ENCODE results near the gene ZNF862.

ZNF862 gene

DNA sequence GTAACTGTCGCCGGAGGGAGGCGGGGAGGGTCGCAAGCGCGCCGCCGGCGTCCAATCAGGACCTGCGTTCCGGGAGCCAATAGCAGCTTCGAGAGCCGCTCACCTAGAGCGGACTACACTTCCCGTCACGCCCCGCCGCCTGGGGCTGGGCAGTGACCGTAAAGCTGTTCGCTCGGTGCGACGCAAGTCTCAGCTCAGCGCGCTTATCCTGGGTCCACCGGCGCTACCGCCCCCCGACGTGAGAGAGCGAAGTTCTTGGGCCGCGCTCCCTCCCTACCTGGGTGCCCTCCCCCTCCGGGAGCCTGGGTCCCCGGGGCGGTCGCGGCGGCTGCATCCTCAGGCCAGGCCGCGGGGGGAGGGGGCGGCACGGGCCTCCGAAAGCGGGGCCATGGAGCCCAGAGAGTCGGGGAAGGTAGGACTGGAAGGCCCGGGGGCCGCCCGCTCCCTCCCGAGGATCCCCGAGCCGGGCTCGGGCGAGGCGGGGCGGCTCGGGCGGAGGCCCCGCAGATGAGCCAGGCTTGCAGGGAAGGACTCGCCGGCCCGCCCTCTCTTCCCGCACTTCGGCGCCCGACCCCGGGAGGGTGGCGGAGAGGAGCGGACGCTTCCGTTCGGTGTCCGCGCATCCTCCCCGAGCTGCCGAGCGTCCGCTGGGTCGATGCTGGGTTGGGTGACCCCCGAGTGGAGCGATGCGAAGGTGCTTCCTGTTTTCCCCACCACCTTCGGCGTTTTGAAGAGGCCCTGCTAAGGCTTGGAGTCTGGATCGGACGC is at the start of gene ZNF862:
ZNF862 (plus strand) TSS at position 152 of the 768 bp plus-strand sequence; CDS start at position 389, 237 bp downstream.
- peak; percentile 85 to 94 (median 93) for DNase-seq (ENCODE audit: low read depth in 2 of 3, low spot score in 1 of 3)

DNA sequence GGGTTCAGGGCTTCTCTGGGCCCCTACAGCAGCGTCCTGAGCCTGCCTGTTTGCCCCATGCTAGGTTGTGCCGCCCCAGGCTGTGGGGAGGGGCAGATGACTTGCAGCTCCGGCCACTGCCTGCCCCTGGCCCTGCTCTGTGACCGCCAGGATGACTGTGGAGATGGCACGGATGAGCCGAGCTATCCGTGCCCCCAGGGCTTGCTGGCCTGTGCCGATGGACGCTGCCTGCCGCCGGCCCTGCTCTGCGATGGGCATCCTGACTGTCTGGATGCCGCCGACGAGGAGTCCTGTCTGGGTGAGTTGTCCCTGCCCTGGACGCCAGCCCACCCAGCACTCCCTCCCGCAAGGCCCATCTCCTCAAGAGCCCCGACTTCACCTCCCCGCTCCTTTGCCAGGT is 49.1 kb upstream of the ZNF862 start:
- no peak for DNase-seq (ENCODE audit: low read depth in 2 of 3, low spot score in 1 of 3)

DNA sequence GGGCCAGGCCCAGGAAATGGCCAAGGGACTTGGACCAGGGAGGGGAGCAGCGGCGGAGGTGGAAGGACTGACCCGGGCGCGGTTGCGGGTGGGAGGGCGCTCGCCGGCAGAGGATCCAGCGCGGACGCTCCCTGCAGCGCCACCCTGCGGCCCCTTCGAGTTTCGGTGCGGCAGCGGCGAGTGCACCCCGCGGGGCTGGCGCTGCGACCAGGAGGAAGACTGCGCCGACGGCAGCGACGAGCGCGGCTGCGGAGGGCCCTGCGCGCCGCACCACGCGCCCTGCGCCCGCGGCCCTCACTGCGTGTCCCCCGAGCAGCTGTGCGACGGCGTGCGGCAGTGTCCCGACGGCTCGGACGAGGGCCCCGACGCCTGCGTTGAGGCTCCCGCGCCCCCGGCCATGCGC is 48.0 kb upstream of the ZNF862 start:
- DNase-seq (ENCODE audit: low read depth in 2 of 3, low spot score in 1 of 3) = peak in 2 of 3 donors; percentile 30 to 43

DNA sequence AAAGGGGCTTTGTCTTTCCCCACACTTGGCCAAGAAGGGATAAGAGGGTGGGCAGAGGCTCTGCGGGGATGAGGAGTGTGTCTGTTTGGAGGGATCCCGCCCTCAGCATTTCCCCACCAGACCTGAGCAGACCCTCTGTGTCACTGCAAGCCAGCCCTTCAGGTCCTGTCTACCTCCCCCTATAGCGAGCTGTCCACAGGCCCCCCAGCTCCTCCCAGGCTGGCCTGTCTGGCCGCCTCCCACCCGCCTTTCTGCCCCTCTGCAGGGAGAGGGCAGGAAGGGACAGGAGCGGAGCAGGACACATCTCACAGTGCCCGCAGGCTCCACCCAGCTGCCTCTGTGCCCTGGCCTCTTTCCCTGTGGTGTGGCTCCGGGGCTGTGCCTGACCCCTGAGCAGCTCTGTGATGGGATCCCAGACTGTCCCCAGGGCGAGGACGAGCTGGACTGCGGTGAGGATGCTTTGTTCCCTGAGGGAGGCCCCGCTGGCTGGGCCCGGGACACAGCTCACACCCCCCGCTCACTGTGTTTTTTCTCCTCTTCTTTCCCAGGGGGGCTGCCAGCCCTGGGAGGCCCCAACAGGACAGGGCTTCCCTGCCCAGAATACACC is 47.3 kb upstream of the ZNF862 start:
- DNase-seq (ENCODE audit: low read depth in 2 of 3, low spot score in 1 of 3) = no peak

DNA sequence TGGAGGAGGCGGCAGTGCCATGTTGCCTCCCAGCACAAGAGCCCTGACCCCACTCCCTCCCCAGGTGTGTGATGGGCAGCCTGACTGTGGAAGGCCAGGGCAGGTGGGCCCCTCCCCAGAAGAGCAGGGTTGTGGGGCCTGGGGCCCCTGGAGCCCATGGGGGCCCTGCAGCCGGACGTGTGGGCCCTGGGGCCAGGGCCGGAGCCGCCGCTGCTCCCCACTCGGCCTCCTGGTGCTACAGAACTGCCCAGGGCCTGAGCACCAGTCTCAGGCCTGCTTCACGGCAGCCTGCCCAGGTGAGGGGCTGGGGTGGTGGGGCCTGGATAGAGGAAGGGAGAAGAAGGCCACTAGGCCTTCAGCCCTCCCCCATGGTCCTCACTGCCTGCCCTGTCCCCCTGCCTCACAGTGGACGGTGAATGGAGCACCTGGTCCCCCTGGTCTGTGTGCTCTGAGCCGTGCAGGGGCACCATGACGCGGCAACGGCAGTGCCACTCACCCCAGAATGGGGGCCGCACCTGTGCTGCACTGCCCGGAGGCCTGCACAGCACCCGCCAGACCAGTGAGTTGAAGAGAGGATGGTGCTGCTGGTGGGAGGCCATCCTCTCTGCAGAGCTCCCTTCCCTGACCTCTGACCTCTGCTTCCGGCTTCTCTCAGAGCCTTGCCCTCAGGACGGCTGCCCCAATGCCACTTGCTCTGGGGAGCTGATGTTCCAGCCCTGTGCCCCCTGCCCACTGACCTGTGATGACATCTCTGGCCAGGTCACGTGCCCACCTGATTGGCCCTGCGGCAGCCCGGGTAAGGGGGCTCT is 46.6 kb upstream of the ZNF862 start:
- no peak for DNase-seq (ENCODE audit: low read depth in 2 of 3, low spot score in 1 of 3)

DNA sequence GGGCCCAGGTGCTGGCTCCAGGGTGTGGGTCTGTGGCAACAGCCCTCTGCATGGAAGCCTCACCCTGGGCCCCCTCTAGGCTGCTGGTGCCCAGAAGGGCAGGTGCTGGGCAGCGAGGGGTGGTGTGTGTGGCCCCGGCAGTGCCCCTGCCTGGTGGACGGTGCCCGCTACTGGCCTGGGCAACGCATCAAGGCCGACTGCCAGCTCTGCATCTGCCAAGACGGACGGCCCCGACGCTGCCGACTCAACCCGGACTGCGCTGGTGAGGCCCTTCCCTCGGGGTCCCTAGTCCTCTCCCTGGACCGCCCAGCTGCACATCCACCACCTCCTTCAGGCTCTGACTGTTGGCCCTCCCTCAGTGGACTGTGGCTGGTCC is 46.0 kb upstream of the ZNF862 start:
- DNase-seq (ENCODE audit: low read depth in 2 of 3, low spot score in 1 of 3) = no peak

DNA sequence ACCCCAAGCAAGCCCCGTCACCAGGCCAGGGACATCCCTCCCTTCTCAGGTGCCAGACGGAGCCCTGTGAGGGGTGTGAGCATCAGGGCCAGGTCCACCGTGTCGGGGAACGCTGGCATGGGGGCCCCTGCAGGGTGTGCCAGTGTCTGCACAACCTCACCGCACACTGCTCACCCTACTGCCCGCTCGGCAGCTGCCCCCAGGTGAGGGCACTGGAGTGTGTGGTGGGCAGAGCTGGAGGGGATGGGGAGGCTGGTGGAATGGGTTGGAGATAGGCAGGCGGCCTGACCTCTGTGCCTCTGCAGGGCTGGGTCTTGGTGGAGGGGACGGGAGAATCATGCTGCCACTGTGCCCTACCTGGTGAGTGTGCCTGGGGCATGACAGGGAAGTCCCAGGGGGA is 44.9 kb upstream of the ZNF862 start:
- DNase-seq (ENCODE audit: low read depth in 2 of 3, low spot score in 1 of 3) = no peak

DNA sequence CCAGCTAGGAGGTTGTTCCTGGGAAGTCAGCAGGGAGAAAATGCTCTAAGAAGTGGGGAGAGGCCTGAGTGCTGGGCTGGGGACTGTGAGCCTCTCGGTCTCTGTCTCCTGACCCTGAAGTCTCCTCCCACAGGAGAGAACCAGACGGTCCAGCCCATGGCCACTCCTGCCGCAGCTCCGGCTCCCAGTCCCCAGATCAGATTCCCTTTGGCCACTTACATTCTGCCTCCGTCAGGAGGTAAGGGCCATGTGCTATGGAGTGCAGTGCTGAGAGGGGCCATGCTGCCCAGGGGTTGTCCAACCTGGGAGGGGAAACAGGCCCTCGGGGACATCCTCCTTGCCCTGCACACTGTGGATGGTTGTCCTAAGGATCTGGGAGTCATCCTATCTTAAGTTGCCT is 43.5 kb upstream of the ZNF862 start:
- no peak for DNase-seq (ENCODE audit: low read depth in 2 of 3, low spot score in 1 of 3)

DNA sequence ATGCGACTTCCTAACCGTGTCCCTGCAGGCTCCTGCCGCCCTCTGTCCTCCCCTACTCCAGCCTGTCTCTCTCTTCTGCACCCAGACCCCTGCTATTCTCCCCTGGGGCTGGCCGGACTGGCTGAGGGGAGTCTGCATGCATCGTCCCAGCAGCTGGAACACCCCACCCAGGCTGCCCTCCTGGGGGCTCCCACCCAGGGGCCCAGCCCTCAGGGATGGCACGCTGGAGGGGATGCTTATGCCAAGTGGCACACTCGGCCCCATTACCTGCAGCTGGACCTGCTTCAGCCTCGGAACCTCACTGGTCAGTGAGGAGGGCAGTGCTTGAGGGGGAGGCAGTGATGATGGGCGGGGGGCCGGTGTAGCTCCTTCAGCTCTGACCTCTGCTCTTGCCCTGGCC is 43.0 kb upstream of the ZNF862 start:
- DNase-seq (ENCODE audit: low read depth in 2 of 3, low spot score in 1 of 3) = no peak

DNA sequence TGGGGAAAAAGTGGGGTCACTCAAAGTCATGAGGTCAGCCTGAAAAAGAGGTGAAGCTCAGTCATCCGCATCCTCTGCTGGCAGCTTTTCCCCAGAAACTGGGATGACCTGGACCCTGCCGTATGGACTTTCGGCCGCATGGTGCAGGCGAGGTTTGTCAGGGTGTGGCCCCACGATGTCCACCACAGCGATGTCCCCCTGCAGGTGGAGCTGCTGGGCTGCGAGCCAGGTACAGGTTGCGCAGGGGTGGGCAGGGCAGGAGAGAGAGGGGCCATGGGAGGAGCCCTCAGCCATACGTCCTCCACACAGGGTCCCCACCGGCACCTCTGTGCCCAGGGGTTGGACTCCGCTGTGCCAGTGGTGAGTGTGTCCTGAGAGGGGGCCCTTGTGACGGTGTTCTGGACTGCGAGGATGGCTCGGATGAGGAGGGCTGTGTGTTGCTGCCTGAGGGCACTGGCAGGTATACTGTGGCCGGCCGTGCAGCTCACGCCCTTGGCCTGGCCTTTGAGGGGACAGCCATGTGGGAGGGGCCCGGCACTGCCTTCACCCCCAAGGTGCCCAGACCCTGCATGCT is 41.8 kb upstream of the ZNF862 start:
- no peak for DNase-seq (ENCODE audit: low read depth in 2 of 3, low spot score in 1 of 3)

DNA sequence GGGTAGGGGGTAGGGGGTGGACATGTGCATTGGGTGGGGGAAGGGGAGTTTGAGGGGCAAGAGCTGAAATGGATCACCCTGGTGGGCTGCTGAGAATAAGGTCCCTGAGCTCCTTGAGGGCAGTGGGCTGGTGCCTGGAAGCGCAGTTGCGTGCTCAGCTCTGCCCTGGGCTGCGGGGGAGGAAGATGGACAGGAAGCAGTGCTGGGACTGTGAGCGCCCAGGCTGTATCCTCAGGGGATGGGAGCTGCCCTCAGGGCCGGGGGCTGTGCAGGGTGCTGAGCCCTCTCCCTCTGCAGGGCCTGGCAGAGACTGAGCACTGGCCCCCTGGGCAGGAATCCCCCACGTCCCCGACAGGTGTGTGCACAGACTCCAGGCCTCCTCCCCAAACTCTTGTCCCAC is 40.4 kb upstream of the ZNF862 start:
- DNase-seq (ENCODE audit: low read depth in 2 of 3, low spot score in 1 of 3) = no peak

DNA sequence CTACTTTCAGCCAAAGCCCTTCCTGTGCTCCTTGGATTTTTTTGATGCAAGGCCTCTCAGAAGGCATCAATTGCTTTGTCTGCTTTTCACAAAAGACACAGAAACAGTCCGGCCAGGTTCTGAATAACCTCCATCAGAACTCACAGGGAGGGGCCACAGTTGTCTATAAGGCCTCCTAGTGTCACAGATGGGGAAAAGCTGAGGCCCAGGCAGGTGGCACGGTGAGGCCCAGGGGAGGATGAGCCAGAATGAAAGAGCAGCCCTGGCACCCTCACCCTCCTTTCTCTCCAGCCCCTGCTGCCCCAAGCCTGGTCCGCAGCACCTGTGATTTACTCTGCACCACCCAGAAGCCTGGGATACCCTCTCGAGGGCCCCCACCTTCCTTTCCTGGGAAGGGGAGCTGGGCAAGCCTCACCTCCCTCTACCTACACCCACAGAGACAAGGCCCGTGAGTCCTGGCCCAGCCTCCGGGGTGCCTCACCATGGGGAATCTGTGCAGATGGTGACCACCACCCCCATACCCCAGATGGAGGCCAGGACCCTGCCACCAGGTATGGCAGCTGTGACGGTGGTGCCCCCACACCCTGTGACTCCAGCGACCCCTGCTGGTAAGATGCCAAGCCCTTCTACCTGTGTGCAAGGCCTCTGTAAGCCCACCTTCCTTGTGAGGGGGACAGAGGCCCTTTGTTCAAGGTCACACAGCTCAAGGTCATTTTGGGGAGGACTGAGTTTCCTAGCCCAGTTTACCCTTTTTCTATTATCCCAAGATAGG is 38.6 kb upstream of the ZNF862 start:
- peak; percentile 28 to 41 (median 30) for DNase-seq (ENCODE audit: low read depth in 2 of 3, low spot score in 1 of 3)

DNA sequence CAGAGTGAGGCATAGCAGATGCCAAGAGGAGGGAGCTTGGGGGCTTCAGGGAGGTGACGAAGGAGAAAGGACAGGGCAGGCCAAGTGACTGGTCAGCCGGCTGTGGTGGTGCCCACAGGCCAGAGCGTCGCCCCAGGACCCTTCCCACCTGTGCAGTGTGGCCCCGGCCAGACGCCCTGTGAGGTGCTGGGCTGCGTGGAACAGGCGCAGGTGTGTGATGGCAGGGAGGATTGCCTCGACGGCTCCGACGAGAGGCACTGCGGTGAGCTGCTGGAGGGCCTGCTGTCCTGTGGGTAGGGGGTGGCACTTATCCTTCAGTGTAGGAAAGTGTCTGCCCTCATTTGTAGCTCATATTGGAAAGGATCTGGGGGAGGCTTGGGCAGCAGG is 38.0 kb upstream of the ZNF862 start:
- no peak for DNase-seq (ENCODE audit: low read depth in 2 of 3, low spot score in 1 of 3)

DNA sequence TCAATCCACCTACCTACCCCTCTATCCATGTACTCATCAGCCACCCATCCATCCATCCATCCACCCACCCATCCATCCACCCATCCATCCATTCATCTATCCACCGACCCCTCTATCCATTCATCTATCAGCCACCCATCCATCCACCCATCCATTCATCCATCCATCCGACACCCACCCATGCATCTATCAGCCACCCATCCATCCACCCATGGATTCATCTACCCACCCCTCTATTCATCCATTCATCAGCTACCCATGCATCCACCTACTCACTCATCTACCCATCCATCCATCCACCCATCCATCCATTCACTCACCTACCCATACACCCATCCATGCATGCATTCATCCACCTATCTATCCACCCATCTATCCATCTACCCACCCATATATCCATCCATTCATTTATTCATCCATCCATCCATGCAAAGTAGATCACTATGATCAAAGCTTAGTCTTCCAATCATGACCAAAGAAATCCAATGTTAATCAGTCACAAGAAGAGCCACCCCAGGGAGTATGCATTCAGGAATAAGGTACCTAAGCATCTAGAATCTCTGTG is 37.1 kb upstream of the ZNF862 start:
- DNase-seq (ENCODE audit: low read depth in 2 of 3, low spot score in 1 of 3) = no peak

DNA sequence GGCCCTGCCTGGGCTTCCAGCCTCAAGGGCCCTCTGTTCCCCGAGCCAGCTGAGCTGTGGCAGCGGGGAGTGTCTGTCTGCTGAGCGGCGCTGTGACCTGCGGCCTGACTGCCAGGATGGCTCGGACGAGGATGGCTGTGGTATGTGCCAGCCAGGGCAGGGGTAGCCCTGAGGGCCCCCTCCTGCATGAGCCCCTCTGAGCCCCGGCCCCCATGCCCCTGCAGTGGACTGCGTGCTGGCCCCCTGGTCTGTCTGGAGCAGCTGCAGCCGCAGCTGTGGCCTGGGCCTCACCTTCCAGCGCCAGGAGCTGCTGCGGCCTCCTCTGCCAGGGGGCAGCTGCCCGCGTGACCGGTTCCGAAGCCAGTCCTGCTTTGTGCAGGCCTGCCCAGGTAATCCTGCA is 36.4 kb upstream of the ZNF862 start:
- no peak for DNase-seq (ENCODE audit: low read depth in 2 of 3, low spot score in 1 of 3)

DNA sequence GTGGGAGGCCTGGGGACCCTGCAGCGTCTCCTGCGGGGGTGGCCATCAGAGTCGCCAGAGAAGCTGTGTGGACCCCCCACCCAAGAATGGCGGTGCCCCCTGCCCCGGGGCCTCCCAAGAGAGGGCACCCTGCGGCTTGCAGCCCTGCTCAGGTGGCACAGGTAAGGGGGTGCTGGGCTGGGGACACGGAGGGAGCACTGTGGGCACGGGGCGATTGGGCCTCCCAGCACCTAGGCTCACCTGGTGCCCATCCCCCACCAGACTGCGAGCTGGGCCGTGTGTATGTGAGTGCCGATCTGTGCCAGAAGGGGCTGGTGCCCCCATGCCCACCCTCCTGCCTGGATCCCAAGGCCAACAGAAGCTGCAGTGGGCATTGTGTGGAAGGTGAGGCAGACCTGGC is 35.2 kb upstream of the ZNF862 start:
- no peak for DNase-seq (ENCODE audit: low read depth in 2 of 3, low spot score in 1 of 3)

DNA sequence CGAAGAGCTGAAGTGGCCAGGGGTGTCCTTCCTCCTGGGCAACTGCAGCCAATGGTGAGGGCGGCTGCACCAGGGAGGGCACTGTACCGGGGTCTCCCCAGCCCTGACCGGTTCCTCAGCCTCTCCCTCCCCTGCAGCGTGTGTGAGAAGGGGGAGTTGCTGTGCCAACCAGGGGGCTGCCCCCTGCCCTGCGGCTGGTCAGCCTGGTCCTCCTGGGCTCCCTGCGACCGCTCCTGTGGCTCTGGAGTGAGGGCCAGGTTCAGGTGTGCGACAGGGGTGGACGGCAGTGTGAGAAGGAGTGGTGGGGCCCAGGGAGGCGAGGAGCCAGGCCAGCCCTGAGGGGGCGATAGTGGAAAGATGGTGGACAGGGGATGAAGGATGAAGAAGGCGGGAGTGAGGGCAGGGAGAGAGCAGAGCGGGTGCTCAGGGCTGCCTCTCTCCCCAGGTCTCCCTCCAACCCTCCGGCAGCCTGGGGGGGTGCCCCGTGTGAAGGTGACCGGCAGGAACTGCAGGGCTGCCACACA is 34.6 kb upstream of the ZNF862 start:
- DNase-seq (ENCODE audit: low read depth in 2 of 3, low spot score in 1 of 3) = no peak

DNA sequence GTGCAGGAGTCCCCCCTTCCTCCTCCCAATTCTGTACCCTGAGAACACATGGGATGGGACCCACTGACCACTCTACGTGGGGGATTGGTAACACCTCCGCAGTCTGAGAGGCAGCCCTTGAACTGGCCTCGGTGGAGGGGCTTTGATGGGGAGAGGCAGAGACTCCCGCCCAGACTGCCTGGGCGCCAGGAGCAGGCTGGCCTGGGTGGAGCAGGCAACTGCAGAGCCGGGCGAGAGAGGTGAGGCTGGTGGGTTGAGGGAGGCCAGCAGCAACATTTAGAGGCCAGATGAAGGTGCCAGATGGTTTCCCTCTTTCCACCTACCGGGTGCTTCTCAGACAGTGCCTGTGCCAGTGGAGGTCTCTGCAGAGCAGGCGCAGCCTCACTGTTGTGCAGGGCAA is 34.1 kb upstream of the ZNF862 start:
- DNase-seq (ENCODE audit: low read depth in 2 of 3, low spot score in 1 of 3) = no peak

DNA sequence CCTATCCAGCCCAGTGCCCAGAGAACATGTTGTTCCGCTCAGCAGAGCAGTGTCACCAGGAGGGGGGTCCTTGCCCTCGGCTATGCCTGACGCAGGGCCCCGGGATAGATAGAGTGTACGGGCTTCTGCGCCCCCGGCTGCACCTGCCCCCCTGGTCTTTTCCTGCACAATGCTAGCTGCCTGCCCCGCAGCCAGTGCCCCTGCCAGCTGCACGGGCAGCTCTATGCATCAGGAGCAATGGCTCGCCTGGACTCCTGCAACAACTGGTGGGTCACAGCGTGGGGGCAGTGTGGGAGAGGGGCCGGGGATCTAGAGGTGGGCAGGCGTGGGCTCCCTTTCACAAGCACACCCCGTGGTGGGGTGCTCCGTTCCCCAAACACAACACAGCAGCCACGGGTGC is 31.4 kb upstream of the ZNF862 start:
- no peak for DNase-seq (ENCODE audit: low read depth in 2 of 3, low spot score in 1 of 3)

DNA sequence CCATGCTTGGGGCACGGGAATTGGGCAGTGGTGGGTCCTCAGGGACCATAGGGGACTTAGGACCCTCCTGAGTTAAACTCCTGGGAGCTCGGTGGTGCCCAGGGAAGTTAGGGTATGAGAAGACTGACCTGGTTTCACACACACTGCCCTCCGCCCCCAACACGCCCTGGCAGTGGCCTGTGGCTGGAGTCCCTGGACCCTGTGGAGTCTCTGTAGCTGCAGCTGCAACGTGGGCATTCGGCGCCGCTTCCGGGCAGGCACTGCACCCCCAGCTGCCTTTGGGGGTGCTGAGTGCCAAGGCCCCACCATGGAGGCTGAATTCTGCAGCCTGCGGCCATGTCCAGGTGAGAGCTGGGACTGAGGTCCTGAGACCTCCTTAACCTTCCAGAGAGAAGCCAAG is 29.9 kb upstream of the ZNF862 start:
- no peak for DNase-seq (ENCODE audit: low read depth in 2 of 3, low spot score in 1 of 3)

DNA sequence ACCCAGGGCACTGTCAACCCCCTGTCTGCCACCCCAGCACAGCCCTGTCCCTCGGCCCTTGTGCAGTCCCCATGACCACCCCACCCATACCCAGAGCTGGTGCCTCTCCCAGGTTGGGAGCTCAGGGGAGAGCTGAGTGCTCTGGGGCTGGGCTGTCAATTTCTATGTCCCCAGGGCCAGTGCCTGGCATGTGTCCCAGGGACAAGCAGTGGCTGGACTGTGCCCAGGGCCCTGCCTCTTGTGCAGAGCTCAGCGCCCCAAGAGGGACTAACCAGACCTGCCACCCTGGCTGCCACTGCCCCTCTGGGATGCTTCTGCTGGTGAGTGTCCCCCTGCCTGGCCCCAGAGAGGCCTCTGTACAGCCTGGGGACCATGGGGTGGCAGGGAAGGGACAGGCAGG is 29.0 kb upstream of the ZNF862 start:
- no peak for DNase-seq (ENCODE audit: low read depth in 2 of 3, low spot score in 1 of 3)

Data from stimulated activated CD4-positive, alpha-beta T cell treated with anti-CD3 and anti-CD28 coated beads, Interleukin-12 subunit alpha, Interleukin-12 subunit beta, amount 100 ng/mL, for 48 hours (primary cell).